Neuron (in vitro differentiated cells): ENCODE measurements around the gene KCNJ6.

Experiments
- H2AFZ ChIP-seq: one replicate; pipeline ENCODE4 v1.6.1; 2013; ENCODE audit warnings: low read depth, mild to moderate bottlenecking, inconsistent platforms, low read length, moderate library complexity
- H3K27me3 ChIP-seq: one replicate; pipeline ENCODE4 v1.6.1; 2013; ENCODE audit warnings: low read length; ENCODE audit not compliant: insufficient read depth
- H3K36me3 ChIP-seq: one replicate; pipeline ENCODE4 v1.6.1; 2013; ENCODE audit warnings: low read length; ENCODE audit not compliant: insufficient read depth
- H3K4me1 ChIP-seq: one replicate; pipeline ENCODE4 v1.6.1; 2013; ENCODE audit warnings: low read length; ENCODE audit not compliant: insufficient read depth
- H3K4me3 ChIP-seq: 2 replicates; pipeline ENCODE4 v1.5.1; 2013; ENCODE audit warnings: mild to moderate bottlenecking, low read length, moderate library complexity
- H3K9me3 ChIP-seq: one replicate; pipeline ENCODE4 v1.6.1; 2013; ENCODE audit warnings: low read length

Gene KCNJ6

GRCh38 chr21:37704751-37705150 lies 211.5 kb downstream of the KCNJ6 start:
- Histone ChIP-seq H3K27me3 (peaks cover 8% of the 10 kb centered on the region), H3K9me3 (peaks cover 10% of the 10 kb centered on the region), H3K36me3 (no peaks in the 10 kb centered on the region), H2AFZ (no peak overlapping the region), H3K4me3 (no peak overlapping the region), H3K4me1 (peaks cover 5% of the 10 kb centered on the region)

- peaks cover 5% of the 10 kb centered on the region for H3K27me3 ChIP-seq
- no peak overlapping the region for H3K4me3 ChIP-seq
- H3K36me3 ChIP-seq, result no peaks in the 10 kb centered on the region
- peaks cover 3% of the 10 kb centered on the region for H3K4me1 ChIP-seq
- H2AFZ ChIP-seq, result no peak overlapping the region
- H3K9me3 ChIP-seq, result peaks cover 10% of the 10 kb centered on the region
These were observed 214.0 kb downstream of the KCNJ6 start for GRCh38 chr21:37702241-37702640.

GRCh38 chr21:37700641-37701202 lies 215.5 kb downstream of the KCNJ6 start:
- no peaks in the 10 kb centered on the region for H3K36me3 ChIP-seq
- H3K27me3 ChIP-seq, result peaks cover 5% of the 10 kb centered on the region
- peaks cover 8% of the 10 kb centered on the region for H3K9me3 ChIP-seq
- H3K4me1 ChIP-seq, result no peaks in the 10 kb centered on the region
- H2AFZ ChIP-seq, result no peak overlapping the region
- H3K4me3 ChIP-seq, result no peak overlapping the region

GRCh38 chr21:37699024-37699775 lies 217.1 kb downstream of the KCNJ6 start:
- Histone ChIP-seq H3K27me3 (peaks cover 5% of the 10 kb centered on the region), H3K36me3 (no peaks in the 10 kb centered on the region), H3K9me3 (peaks cover 11% of the 10 kb centered on the region), H3K4me3 (no peak overlapping the region), H2AFZ (no peak overlapping the region), H3K4me1 (no peaks in the 10 kb centered on the region)

GRCh38 chr21:37696936-37697335 lies 219.3 kb downstream of the KCNJ6 start:
- no peaks in the 10 kb centered on the region for H3K4me1 ChIP-seq
- H3K9me3 ChIP-seq, result peaks cover 3% of the 10 kb centered on the region
- H3K36me3 ChIP-seq, result no peaks in the 10 kb centered on the region
- H2AFZ ChIP-seq, result no peak overlapping the region
- peaks cover 2% of the 10 kb centered on the region for H3K27me3 ChIP-seq
- no peak overlapping the region for H3K4me3 ChIP-seq

- peaks cover 3% of the 10 kb centered on the region for H3K9me3 ChIP-seq
- no peaks in the 10 kb centered on the region for H3K36me3 ChIP-seq
- no peaks in the 10 kb centered on the region for H3K27me3 ChIP-seq
- no peak overlapping the region for H3K4me3 ChIP-seq
- H3K4me1 ChIP-seq, result no peaks in the 10 kb centered on the region
- no peak overlapping the region for H2AFZ ChIP-seq
These were observed 221.1 kb downstream of the KCNJ6 start for GRCh38 chr21:37695111-37695510.

GRCh38 chr21:37688952-37689659 lies 227.2 kb downstream of the KCNJ6 start:
- Histone ChIP-seq H3K9me3 (no peaks in the 10 kb centered on the region), H2AFZ (no peak overlapping the region), H3K36me3 (no peaks in the 10 kb centered on the region), H3K4me1 (peaks cover 6% of the 10 kb centered on the region), H3K4me3 (no peak overlapping the region), H3K27me3 (no peaks in the 10 kb centered on the region)

GRCh38 chr21:37686991-37687810 lies 229.1 kb downstream of the KCNJ6 start:
- Histone ChIP-seq H3K9me3 (no peaks in the 10 kb centered on the region), H3K4me1 (peaks cover 6% of the 10 kb centered on the region), H3K4me3 (no peak overlapping the region), H2AFZ (no peak overlapping the region), H3K36me3 (no peaks in the 10 kb centered on the region), H3K27me3 (no peaks in the 10 kb centered on the region)

- Histone ChIP-seq H2AFZ (no peak overlapping the region), H3K9me3 (no peaks in the 10 kb centered on the region), H3K27me3 (no peaks in the 10 kb centered on the region), H3K4me3 (no peak overlapping the region), H3K4me1 (peaks cover 6% of the 10 kb centered on the region), H3K36me3 (no peaks in the 10 kb centered on the region)
These were observed 231.7 kb downstream of the KCNJ6 start for GRCh38 chr21:37684547-37684946.

GRCh38 chr21:37684115-37684493 lies 232.2 kb downstream of the KCNJ6 start:
- Histone ChIP-seq H3K9me3 (no peaks in the 10 kb centered on the region), H3K27me3 (no peaks in the 10 kb centered on the region), H2AFZ (no peak overlapping the region), H3K4me3 (no peak overlapping the region), H3K36me3 (no peaks in the 10 kb centered on the region), H3K4me1 (peaks cover 6% of the 10 kb centered on the region)

- Histone ChIP-seq H3K4me3 (no peak overlapping the region), H3K4me1 (peaks cover 6% of the 10 kb centered on the region), H3K36me3 (no peaks in the 10 kb centered on the region), H3K27me3 (no peaks in the 10 kb centered on the region), H2AFZ (no peak overlapping the region), H3K9me3 (no peaks in the 10 kb centered on the region)
These were observed 232.7 kb downstream of the KCNJ6 start for GRCh38 chr21:37683396-37684114.

- no peak overlapping the region for H2AFZ ChIP-seq
- H3K9me3 ChIP-seq, result no peaks in the 10 kb centered on the region
- H3K4me3 ChIP-seq, result no peak overlapping the region
- H3K4me1 ChIP-seq, result peaks cover 6% of the 10 kb centered on the region
- no peaks in the 10 kb centered on the region for H3K27me3 ChIP-seq
- no peaks in the 10 kb centered on the region for H3K36me3 ChIP-seq
These were observed 233.3 kb downstream of the KCNJ6 start for GRCh38 chr21:37682966-37683365.
